GM18861 (cell line): Measurements from ENCODE around the gene SLC4A1AP.
"Not testable (repeated sequence)": the region's sequence is repeated elsewhere in the genome, so short reads cannot be mapped to it uniquely, and the experiment has no call there.

ENCODE experiments used
- ATAC-seq: cut with Tn5 transposase; IDR thresholded peaks from one replicate; pipeline ENCODE4 v1.9.1; 2021; ENCODE audit not compliant: unreplicated experiment

The SLC4A1AP gene

GRCh38 chr2:27647737-27648136, 16.0 kb upstream of the SLC4A1AP start:
- no peak for ATAC-seq

DNA sequence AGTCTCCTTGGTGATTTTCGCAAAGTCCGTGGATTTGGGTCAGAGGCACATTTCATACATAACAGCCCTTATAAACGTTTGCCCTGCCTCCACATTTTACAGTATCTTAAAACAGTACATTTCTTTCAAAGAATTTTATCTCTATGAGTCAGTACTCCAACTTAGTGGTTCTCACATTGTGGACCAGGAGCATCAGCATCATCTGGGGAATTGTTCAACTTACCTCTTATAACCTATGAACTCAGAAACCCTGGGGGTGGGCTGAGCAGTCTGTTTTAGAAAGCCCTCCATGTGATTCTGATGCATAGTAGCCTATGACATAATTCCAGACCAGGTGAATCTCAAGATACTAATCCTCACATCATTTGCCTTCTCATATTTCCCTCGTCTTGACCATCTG, 12.6 kb upstream of the SLC4A1AP start:
- no peak for ATAC-seq

DNA sequence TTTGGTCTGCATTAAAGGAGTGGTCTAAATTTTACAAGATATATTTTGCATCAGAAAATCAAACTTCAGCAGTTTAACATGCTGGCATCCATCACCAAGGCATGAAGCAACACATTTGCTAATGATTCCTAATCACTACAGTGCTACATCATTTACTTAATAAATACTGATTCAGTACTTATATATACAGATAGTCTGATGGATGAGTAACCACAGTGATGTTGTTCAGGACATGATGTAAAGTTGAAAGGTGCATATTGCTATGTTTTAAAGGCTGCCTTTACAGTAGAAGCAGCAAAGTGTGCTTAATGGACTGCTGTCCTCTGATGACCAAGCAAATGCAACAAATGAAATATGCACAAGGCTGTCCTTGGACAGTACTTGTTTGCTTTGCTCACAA, 11.3 kb upstream of the SLC4A1AP start:
- ATAC-seq = no peak

GRCh38 chr2:27652790-27653189, 10.9 kb upstream of the SLC4A1AP start:
- ATAC-seq = no peak

- no peak for ATAC-seq
Measured at GRCh38 chr2:27653397-27653796, 10.3 kb upstream of the SLC4A1AP start.

DNA sequence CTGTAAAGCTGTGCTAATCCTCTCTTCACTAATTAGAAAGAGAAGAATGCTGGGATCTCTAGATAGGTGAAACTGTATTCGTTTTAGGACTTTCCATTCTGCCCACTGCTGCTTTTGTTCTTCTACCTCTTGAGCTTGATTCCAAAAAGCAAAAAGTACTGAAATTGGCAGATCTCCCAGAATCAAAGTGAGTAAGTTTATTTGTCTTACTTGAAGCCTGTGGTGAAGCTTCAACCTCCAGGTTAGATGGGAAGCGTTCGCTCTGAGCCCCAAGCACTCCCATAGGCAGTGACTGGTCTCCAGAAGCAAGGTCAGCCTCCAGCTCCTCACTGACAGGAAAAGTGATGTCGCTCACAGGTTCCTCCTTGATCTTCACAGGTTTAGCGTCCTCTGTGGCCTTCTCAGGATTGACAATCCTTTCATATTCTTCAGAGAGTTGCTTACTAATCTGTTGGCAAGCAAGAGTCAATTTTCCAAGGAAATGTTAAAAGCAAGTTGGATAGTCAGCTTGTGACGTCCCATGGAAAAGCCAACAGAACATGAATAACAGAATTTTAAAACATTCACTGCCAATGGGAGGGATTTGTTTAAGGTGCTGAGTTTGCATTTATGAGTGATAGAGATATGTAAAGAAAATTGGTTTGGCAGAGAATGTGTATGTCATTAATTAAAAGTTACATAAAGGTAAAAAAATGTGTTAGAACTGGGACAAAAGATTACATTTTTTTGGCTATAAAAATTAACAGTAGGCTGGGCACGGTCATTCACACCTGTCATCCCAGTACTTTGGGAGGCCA, 8.3 kb upstream of the SLC4A1AP start:
- no peak for ATAC-seq

DNA sequence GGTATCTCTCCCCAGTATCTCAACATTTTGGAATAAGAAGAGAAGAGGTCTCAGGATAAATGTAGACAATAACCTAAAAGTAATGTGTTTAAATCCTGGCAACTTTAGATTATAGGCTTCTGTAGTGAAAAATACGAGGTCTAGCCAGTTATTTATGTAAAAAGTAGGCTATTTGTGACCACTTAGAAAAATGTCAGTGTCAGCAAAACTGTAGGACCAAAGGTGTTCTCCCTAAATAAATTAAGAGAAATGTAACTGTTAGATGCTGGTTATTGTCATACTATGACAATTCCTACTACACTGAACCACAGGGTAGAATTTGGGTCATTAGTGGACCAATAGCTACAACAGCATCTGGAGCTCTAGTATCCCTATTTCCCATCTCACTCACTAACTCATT, 2.3 kb upstream of the SLC4A1AP start:
- ATAC-seq = no peak

GRCh38 chr2:27664154-27664574, 475 bp downstream of the SLC4A1AP start:
- ATAC-seq = peak; percentile 24

- ATAC-seq = no peak
Measured at GRCh38 chr2:27664622-27665363, 1.1 kb downstream of the SLC4A1AP start.

- no peak for ATAC-seq
Measured at GRCh38 chr2:27667446-27667845, 3.8 kb downstream of the SLC4A1AP start.

DNA sequence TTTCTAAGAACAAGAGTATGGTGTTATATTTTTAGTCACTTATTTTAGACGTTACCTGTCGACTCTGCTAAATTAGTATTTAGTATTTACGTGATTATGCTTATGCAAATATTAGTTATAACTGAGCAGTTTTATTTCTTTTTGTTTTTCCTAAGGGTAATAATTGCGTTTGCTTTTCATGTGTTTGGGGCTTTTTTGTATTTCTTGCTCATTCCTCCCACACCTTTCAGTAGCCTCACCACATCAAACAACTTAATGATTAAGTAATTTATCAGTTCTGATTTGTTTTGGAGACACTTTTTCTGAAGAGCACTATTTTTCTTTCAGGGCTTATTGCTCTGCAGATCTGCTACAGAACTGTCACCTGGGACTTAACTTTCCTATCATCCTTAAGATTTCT, 7.5 kb downstream of the SLC4A1AP start:
- ATAC-seq = no peak

- ATAC-seq = no peak
Measured at GRCh38 chr2:27672723-27673486, 9.2 kb downstream of the SLC4A1AP start.

DNA sequence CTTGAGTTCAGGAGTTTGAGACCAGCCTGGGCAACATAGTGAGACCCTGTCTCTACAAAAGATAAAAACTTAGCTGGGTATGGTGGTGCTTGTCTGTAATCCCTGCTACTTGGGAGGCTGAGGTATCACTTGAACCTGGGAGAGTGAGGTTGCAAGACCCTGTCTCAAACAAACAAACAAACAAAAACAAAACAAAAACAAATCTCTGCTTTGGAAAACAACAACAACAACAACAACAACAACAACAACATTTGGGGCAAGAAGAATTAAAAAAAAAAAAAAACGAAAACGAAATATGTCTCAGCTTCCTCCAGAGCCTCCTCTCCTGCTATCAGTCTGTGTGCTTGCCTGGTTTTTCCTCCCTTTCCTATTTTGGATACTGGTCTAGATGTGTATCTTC, 16.9 kb downstream of the SLC4A1AP start:
- no peak for ATAC-seq

GRCh38 chr2:27681841-27682240, 18.2 kb downstream of the SLC4A1AP start:
- no peak for ATAC-seq

DNA sequence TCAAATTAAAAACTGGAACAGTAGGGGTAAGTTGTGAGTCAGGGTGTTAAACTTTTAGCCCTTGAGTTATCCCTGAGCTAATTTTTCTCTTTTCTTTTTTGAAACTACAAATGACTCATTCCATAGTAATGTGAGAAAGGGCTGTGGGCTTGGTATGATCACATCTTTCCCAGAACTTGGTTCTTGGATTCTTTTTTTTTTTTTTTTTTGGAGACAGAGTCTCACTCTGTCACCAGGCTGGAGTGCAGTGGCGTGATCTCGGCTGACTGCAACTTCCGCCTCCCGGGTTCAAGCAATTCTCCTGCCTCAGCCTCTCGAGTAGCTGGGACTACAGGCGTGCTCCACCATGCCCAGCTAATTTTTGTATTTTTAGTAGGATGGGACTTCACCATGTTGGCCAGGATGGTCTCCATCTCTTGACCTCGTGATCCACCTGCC, 18.7 kb downstream of the SLC4A1AP start:
- ATAC-seq = not testable (repeated sequence)

DNA sequence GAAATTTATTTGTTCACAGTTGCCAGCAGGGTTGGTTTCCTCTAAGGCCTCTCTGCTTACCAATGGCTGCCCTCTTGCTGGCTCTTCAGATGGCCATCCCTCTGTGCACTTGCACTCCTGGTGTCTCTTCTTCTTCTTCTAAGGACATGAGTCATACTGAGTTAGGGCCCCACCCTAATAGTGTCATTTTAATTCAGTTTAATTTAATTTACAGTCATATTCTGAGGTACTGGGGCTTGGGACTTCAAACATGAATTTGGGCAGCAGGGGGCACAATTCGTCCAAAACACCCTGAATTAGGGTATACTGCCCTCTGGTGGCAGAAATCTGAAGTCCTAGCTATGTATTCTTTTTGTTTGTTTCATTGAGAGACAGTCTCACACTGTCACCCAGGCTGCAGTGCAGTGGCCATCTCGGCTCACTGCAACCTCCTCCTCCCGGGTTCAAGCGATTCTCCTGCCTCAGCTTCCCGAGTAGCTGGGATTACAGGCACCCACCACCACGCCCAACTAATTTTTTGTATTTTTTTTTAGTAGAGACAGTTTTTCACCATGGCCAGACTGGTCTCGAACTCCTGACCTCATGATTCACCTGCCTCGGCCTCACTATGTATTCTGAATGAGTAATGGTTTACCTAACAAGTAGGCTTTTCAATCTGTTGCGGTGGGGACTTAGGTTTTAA, 19.8 kb downstream of the SLC4A1AP start:
- ATAC-seq = peak; percentile 60

DNA sequence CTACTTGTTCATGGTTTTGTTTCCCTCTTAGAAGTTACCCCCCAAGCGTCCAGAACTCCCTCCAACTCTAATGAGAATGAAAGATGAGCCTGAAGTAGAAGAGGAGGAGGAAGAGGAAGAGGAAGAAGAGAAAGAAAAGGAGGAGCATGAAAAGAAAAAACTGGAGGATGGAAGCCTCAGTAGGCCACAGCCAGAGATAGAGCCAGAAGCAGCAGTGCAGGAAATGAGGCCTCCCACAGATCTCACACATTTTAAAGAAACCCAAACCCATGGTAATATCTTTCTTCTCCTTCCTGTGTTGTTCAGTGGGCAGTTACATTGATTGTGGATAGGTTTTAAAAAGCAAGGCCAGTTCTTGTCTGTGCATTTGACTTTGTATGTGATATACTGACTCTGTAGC, 21.3 kb downstream of the SLC4A1AP start:
- not testable (repeated sequence) for ATAC-seq

DNA sequence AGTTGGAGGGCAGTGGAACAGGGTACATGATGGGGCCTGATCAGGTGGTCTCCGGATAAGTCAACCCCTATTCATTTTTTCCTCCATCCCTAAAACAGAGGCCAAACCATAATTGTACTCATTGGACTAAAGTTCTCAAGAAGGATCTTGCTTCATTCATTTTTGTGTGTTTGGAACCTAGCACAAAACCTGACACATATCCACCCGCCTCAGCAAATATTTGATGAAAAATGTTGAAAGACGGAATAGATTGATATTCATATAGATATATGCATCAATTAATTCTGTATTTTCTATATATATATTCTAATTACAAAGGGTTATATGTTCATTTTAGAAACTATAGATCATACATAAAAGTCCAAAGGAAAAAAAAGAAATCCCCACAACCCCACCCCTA, 21.9 kb downstream of the SLC4A1AP start:
- ATAC-seq = no peak

GRCh38 chr2:27687232-27687631, 23.5 kb downstream of the SLC4A1AP start:
- ATAC-seq = no peak

DNA sequence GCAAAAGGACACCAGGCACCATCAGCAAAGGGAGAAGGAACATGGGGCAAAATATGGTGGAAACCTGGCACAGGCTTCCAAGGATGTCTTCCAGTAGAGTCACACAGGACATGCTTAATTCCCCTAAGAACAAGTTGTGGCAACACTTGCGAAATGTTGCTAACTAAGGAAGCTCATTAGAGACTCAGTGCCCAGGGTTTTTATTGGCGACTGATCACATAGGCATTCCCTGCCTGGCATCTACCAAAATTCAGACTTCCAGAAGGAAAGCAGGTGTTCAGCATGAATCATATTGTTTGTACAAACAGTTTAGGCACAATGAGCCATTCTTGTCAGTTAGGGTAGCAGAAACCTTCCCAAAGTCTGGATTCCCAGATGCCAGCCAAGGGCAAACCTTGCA, 25.7 kb downstream of the SLC4A1AP start:
- ATAC-seq = no peak

DNA sequence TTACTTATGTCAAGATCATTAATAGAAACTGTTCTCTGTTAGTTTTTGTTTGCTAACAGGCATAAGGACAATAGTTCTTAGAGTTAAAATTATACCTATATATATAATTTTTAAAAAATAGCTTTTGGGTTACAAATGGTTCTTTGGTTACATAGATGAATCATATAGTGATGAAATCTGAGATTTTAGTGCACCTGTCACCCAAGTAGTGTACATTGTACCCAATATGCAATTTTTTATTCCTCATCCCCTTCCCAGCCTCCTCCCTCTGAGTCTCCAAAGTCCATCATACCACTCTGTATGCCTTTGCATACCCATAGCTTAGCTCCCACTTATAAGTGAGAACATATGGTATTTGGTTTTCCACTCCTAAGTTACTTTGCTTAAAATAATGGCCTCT, 26.4 kb downstream of the SLC4A1AP start:
- no peak for ATAC-seq
